Liver (tissue), 10 donors: ENCODE measurements around the gene CCNB1IP1. TPM values are rescaled to one million over a fixed set of nuclear protein-coding genes. Genes with fewer than 3 reads are reported as not detected.

Experiments used
- DNase-seq: peaks from one replicate; pipeline ENCODE4 v3.0.0-alpha.2; 2017; ENCODE audit warnings: low spot score
- H3K27ac ChIP-seq, 2 donors: one replicate each; pipeline ENCODE4 v1.7.0; 2013; ENCODE audit warnings: inconsistent platforms in 2 of 2, low read length in 2 of 2, control low read depth in 1 of 2, low read depth in 1 of 2, mild to moderate bottlenecking in 1 of 2
- H3K27me3 ChIP-seq, 4 donors: one replicate each; pipeline versions ENCODE4 v1.6.1 to v1.7.0; 2013; ENCODE audit warnings: low read length in 3 of 4, inconsistent platforms in 1 of 4, mild to moderate bottlenecking in 1 of 4, moderate library complexity in 1 of 4; ENCODE audit not compliant: control insufficient read depth in 4 of 4, insufficient read depth in 4 of 4
- H3K36me3 ChIP-seq, 4 donors: one replicate each; pipeline versions ENCODE4 v1.6.1 to v1.7.0; 2013; ENCODE audit warnings: low read length in 3 of 4, mild to moderate bottlenecking in 3 of 4, low read depth in 1 of 4, moderate library complexity in 1 of 4; ENCODE audit not compliant: control insufficient read depth in 4 of 4, insufficient read depth in 3 of 4
- H3K4me1 ChIP-seq, 4 donors: one replicate each; pipeline versions ENCODE4 v1.6.1 to v1.7.0; 2013; ENCODE audit warnings: low read length in 3 of 4, mild to moderate bottlenecking in 3 of 4, moderate library complexity in 1 of 4; ENCODE audit not compliant: control insufficient read depth in 4 of 4, insufficient read depth in 4 of 4
- H3K4me3 ChIP-seq, 3 donors: one replicate each; pipeline versions ENCODE4 v1.6.1 to v1.7.0; 2013; ENCODE audit warnings: low read length in 3 of 3, control low read depth in 1 of 3, low read depth in 1 of 3, mild to moderate bottlenecking in 1 of 3
- H3K9ac ChIP-seq, 2 donors: one replicate each; pipeline ENCODE4 v1.7.0; 2013; ENCODE audit warnings: low read length in 2 of 2, mild to moderate bottlenecking in 2 of 2, moderate library complexity in 2 of 2, control low read depth in 1 of 2, low read depth in 1 of 2
- H3K9me3 ChIP-seq, 4 donors: one replicate each; pipeline versions ENCODE4 v1.6.1 to v1.7.0; 2013; ENCODE audit warnings: low read length in 3 of 4; ENCODE audit not compliant: control insufficient read depth in 4 of 4
- EGR1 ChIP-seq, 2 donors: IDR thresholded peaks; 2 replicates each; pipeline ENCODE4 v1.6.1; 2016 to 2018; ENCODE audit warnings: antibody characterized with exemption in 2 of 2, low read depth in 2 of 2
- FOXA1 ChIP-seq: IDR thresholded peaks from 2 replicates; pipeline ENCODE4 v1.6.1; 2016; ENCODE audit warnings: antibody characterized with exemption
- FOXA2 ChIP-seq: IDR thresholded peaks from 2 replicates; pipeline ENCODE4 v1.6.1; 2016; ENCODE audit warnings: antibody characterized with exemption
- GABPA ChIP-seq, 2 donors: IDR thresholded peaks in 1 of 2; conservative IDR thresholded peaks in 1 of 2; 2 replicates each; pipeline ENCODE4 v1.6.1; 2016; ENCODE audit warnings: antibody characterized with exemption in 2 of 2, mild to moderate bottlenecking in 1 of 2, moderate library complexity in 1 of 2
- HNF4A ChIP-seq, 2 donors: conservative IDR thresholded peaks; 2 replicates each; pipeline ENCODE4 v1.6.1; 2016; ENCODE audit warnings: antibody characterized with exemption in 2 of 2, mild to moderate bottlenecking in 2 of 2
- HNF4G ChIP-seq: IDR thresholded peaks from 2 replicates; pipeline ENCODE4 v1.6.1; 2016; ENCODE audit warnings: antibody characterized with exemption
- JUND ChIP-seq, 2 donors: IDR thresholded peaks; 2 replicates each; pipeline ENCODE4 v1.6.1; 2016; ENCODE audit warnings: antibody characterized with exemption in 2 of 2
- RAD21 ChIP-seq, 2 donors: IDR thresholded peaks; 2 replicates each; pipeline ENCODE4 v1.6.1; 2016; ENCODE audit warnings: antibody characterized with exemption in 2 of 2, mild to moderate bottlenecking in 2 of 2
- RXRA ChIP-seq, 2 donors: IDR thresholded peaks; 2 replicates each; pipeline ENCODE4 v1.6.1; 2017 to 2018; ENCODE audit warnings: antibody characterized with exemption in 2 of 2, mild to moderate bottlenecking in 1 of 2
- SP1 ChIP-seq: IDR thresholded peaks from 2 replicates; pipeline ENCODE4 v1.6.1; 2018; ENCODE audit warnings: antibody characterized with exemption, mild to moderate bottlenecking
- TAF1 ChIP-seq: conservative IDR thresholded peaks from 2 replicates; pipeline ENCODE4 v1.6.1; 2016; ENCODE audit warnings: antibody characterized with exemption, mild to moderate bottlenecking
- YY1 ChIP-seq: IDR thresholded peaks from 2 replicates; pipeline ENCODE4 v1.6.1; 2016; ENCODE audit warnings: antibody characterized with exemption, mild to moderate bottlenecking
- WGBS: extraction: QIAGEN DNeasy Blood & Tissue Kit; methylation state at CpG from one replicate; pipeline ENCODE4 v1.1.7; 2013; 5-methylcytosine and 5-hydroxymethylcytosine counted together
- polyA plus RNA-seq, 2 donors: library from polyadenylated mRNA; stranded (reverse) in 1 of 2; unstranded in 1 of 2; fragments of 200-250 nt in 1 of 2; fragments of >200 nt in 1 of 2; fragmentation: Nextera tagmentation in 1 of 2; extraction: Ambion mirVana in 1 of 2; gene quantifications; one replicate each; pipeline versions ENCODE4 v1.2.1 to v1.2.3, GENCODE V29; 2013 to 2015
- small RNA-seq: library from RNA; depleted of rRNA; stranded (forward); fragments of <200 nt; gene quantifications from one replicate; pipeline ENCODE3, GENCODE V24; 2014
- total RNA-seq, 2 donors: library from RNA; depleted of rRNA; stranded (reverse); fragments of >200 nt; gene quantifications; one replicate each; pipeline ENCODE4 v1.2.3, GENCODE V29; 2014
- TF ChIP-seq, protein P1 (sequence below): IDR thresholded peaks from 2 replicates; pipeline ENCODE4 v1.6.1; 2016; ENCODE audit warnings: antibody characterized with exemption
- TF ChIP-seq, protein P2 (sequence below): IDR thresholded peaks from 2 replicates; pipeline ENCODE4 v1.6.1; 2016; ENCODE audit warnings: antibody characterized with exemption, mild to moderate bottlenecking
- TF ChIP-seq, protein P3 (sequence below): IDR thresholded peaks from 2 replicates; pipeline ENCODE4 v1.6.1; 2016; ENCODE audit warnings: antibody characterized with exemption
- TF ChIP-seq, protein P4 (sequence below): IDR thresholded peaks from 2 replicates; pipeline ENCODE4 v1.6.1; 2016; ENCODE audit warnings: antibody characterized with exemption
- donor health status: healthy.
- donor health status: healthy.
- donor health status: healthy.
- donor health status: healthy.
- donor health status: healthy.

The CCNB1IP1 gene
- total and polyA plus RNA-seq, 4 donors, result 14.5 to 31.0 (median 15.7) TPM

DNA sequence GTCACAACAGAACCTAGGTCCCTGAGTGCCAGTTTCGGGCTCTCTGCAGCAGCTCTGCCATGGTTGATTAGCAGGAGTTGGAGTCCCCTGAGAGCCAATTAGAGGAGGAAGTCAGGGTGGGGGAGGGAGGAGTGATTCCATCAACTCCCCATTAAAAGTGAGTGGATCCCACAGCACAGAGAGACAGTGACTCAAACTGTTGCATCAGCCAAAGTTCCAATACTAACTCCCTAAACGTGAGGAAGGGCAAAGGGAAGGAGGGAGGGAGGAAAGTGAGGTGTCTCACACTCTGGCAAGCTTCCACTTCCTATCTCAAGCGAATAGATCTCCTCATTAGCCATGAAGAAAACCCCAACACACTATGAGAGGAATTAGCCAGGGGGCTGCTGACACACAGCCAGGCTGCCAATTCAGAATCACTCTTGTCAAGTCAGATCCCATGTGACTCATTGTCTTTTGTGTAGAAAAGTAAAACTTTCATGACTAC is 70.4 kb downstream of the CCNB1IP1 start:
- Histone ChIP-seq H3K9me3 (no peaks in the 10 kb centered on the region), H3K27me3 (no peaks in the 10 kb centered on the region), H3K4me3 (no peak overlapping the region), H3K36me3 (no peaks in the 10 kb centered on the region), H3K9ac (no peak overlapping the region), H3K4me1 (no peaks in the 10 kb centered on the region), H3K27ac (no peak overlapping the region)
- TF ChIP-seq GABPA (IDR thresholded peaks at IDR 0.05 in 1 of 2, conservative IDR thresholded peaks at IDR 0.05 in 1 of 2), result no peak
- TF ChIP-seq SP1, result no peak
- TF ChIP-seq FOXA2, result no peak
- TF ChIP-seq JUND (IDR thresholded peaks at IDR 0.05), result no peak
- no peak for TF ChIP-seq YY1
- TF ChIP-seq, protein P1, sequence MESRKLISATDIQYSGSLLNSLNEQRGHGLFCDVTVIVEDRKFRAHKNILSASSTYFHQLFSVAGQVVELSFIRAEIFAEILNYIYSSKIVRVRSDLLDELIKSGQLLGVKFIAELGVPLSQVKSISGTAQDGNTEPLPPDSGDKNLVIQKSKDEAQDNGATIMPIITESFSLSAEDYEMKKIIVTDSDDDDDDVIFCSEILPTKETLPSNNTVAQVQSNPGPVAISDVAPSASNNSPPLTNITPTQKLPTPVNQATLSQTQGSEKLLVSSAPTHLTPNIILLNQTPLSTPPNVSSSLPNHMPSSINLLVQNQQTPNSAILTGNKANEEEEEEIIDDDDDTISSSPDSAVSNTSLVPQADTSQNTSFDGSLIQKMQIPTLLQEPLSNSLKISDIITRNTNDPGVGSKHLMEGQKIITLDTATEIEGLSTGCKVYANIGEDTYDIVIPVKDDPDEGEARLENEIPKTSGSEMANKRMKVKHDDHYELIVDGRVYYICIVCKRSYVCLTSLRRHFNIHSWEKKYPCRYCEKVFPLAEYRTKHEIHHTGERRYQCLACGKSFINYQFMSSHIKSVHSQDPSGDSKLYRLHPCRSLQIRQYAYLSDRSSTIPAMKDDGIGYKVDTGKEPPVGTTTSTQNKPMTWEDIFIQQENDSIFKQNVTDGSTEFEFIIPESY, result no peak
- no peak for TF ChIP-seq EGR1 (IDR thresholded peaks at IDR 0.05; ENCODE audit: low read depth in 2 of 2)
- TF ChIP-seq, protein P2, sequence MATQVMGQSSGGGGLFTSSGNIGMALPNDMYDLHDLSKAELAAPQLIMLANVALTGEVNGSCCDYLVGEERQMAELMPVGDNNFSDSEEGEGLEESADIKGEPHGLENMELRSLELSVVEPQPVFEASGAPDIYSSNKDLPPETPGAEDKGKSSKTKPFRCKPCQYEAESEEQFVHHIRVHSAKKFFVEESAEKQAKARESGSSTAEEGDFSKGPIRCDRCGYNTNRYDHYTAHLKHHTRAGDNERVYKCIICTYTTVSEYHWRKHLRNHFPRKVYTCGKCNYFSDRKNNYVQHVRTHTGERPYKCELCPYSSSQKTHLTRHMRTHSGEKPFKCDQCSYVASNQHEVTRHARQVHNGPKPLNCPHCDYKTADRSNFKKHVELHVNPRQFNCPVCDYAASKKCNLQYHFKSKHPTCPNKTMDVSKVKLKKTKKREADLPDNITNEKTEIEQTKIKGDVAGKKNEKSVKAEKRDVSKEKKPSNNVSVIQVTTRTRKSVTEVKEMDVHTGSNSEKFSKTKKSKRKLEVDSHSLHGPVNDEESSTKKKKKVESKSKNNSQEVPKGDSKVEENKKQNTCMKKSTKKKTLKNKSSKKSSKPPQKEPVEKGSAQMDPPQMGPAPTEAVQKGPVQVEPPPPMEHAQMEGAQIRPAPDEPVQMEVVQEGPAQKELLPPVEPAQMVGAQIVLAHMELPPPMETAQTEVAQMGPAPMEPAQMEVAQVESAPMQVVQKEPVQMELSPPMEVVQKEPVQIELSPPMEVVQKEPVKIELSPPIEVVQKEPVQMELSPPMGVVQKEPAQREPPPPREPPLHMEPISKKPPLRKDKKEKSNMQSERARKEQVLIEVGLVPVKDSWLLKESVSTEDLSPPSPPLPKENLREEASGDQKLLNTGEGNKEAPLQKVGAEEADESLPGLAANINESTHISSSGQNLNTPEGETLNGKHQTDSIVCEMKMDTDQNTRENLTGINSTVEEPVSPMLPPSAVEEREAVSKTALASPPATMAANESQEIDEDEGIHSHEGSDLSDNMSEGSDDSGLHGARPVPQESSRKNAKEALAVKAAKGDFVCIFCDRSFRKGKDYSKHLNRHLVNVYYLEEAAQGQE, result no peak
- no peak for TF ChIP-seq HNF4A (conservative IDR thresholded peaks at IDR 0.05)
- TF ChIP-seq, protein P3, sequence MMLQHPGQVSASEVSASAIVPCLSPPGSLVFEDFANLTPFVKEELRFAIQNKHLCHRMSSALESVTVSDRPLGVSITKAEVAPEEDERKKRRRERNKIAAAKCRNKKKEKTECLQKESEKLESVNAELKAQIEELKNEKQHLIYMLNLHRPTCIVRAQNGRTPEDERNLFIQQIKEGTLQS, result no peak
- TF ChIP-seq, protein P4, sequence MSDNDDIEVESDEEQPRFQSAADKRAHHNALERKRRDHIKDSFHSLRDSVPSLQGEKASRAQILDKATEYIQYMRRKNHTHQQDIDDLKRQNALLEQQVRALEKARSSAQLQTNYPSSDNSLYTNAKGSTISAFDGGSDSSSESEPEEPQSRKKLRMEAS, result no peak
- no peak for TF ChIP-seq RXRA (IDR thresholded peaks at IDR 0.05)
- TF ChIP-seq TAF1, result no peak
- no peak for TF ChIP-seq HNF4G
- TF ChIP-seq RAD21 (IDR thresholded peaks at IDR 0.05), result no peak
- no peak for TF ChIP-seq FOXA1
- 55% methylated on average over 3 of the region's 3 CpGs for WGBS
- no peak for DNase-seq

Small RNAs within 50 kb of the gene (small RNA-seq; reads per million reads assigned to genes)
- gene SNORA79B (0.80 reads per million, percentile 72 among the genes with 10 or more reads in this experiment), gene SNORD126 (460 reads per million, percentile 99 among the genes with 10 or more reads in this experiment)

Other genes with a start within 250 kb of the CCNB1IP1 start
- gene OR4K17, start 222.5 kb downstream of the CCNB1IP1 start, total RNA-seq, result not detected
- not detected for gene OR4K17, start 222.5 kb downstream of the CCNB1IP1 start, polyA plus RNA-seq
- gene OR4N5, start 194.5 kb downstream of the CCNB1IP1 start, total RNA-seq, result not detected
- gene OR4N5, start 194.5 kb downstream of the CCNB1IP1 start, polyA plus RNA-seq, result not detected
- gene OR11G2, start 142.4 kb downstream of the CCNB1IP1 start, total RNA-seq, result not detected
- gene OR11G2, start 142.4 kb downstream of the CCNB1IP1 start, polyA plus RNA-seq, result not detected
- gene OR11H6, start 109.6 kb downstream of the CCNB1IP1 start, total RNA-seq, result not detected
- gene OR11H6, start 109.6 kb downstream of the CCNB1IP1 start, polyA plus RNA-seq, result not detected
- not detected for gene OR11H7, start 104.3 kb downstream of the CCNB1IP1 start, total RNA-seq
- not detected for gene OR11H7, start 104.3 kb downstream of the CCNB1IP1 start, polyA plus RNA-seq
- gene OR11H4, start 94.0 kb downstream of the CCNB1IP1 start, total RNA-seq, result not detected
- not detected for gene OR11H4, start 94.0 kb downstream of the CCNB1IP1 start, polyA plus RNA-seq
- gene TTC5, start 27.3 kb downstream of the CCNB1IP1 start, total RNA-seq, result 1 to 10 TPM; 5.2 to 8.3 TPM
- 1 to 10 TPM; 2.5 to 3.3 TPM for gene TTC5, start 27.3 kb downstream of the CCNB1IP1 start, polyA plus RNA-seq
- gene PARP2, start 10.4 kb upstream of the CCNB1IP1 start, total RNA-seq, result 1 to 10 TPM; 7.1 to 7.2 TPM
- 10 to 100 TPM in 1 of 2 donors, 1 to 10 TPM in 1; 5.6 to 13.3 TPM for gene PARP2, start 10.4 kb upstream of the CCNB1IP1 start, polyA plus RNA-seq
- gene TEP1, start 80.2 kb upstream of the CCNB1IP1 start, total RNA-seq, result 10 to 100 TPM in 1 of 2 donors, 1 to 10 TPM in 1; 8.7 to 20.7 TPM
- 1 to 10 TPM; 3.9 to 6.5 TPM for gene TEP1, start 80.2 kb upstream of the CCNB1IP1 start, polyA plus RNA-seq
- under 1 TPM; 0.17 to 0.23 TPM for gene KLHL33, start 102.9 kb upstream of the CCNB1IP1 start, total RNA-seq
- under 1 TPM; 0.06 to 0.14 TPM for gene KLHL33, start 102.9 kb upstream of the CCNB1IP1 start, polyA plus RNA-seq
- gene OSGEP, start 121.5 kb upstream of the CCNB1IP1 start, total RNA-seq, result 10 to 100 TPM; 29.0 to 39.0 TPM
- 10 to 100 TPM; 18.1 to 20.5 TPM for gene OSGEP, start 121.5 kb upstream of the CCNB1IP1 start, polyA plus RNA-seq
- gene APEX1, start 121.9 kb upstream of the CCNB1IP1 start, total RNA-seq, result 10 to 100 TPM; 32.4 to 43.2 TPM
- 10 to 100 TPM; 50.3 to 64.5 TPM for gene APEX1, start 121.9 kb upstream of the CCNB1IP1 start, polyA plus RNA-seq
- gene PIP4P1, start 128.2 kb upstream of the CCNB1IP1 start, total RNA-seq, result 10 to 100 TPM; 14.1 to 14.6 TPM
- gene PIP4P1, start 128.2 kb upstream of the CCNB1IP1 start, polyA plus RNA-seq, result 10 to 100 TPM; 13.2 to 14.9 TPM
- gene PNP, start 136.1 kb upstream of the CCNB1IP1 start, total RNA-seq, result 100 to 1,000 TPM in 1 of 2 donors, 10 to 100 TPM in 1; 41.8 to 156 TPM
- 10 to 100 TPM; 22.9 to 29.9 TPM for gene PNP, start 136.1 kb upstream of the CCNB1IP1 start, polyA plus RNA-seq
- under 1 TPM in 1 of 2 donors, not detected in 1; 0.19 TPM for gene RNASE10, start 172.3 kb upstream of the CCNB1IP1 start, total RNA-seq
- gene RNASE10, start 172.3 kb upstream of the CCNB1IP1 start, polyA plus RNA-seq, result not detected
- gene RNASE9, start 227.8 kb upstream of the CCNB1IP1 start, total RNA-seq, result not detected
- not detected for gene RNASE9, start 227.8 kb upstream of the CCNB1IP1 start, polyA plus RNA-seq